Esophagus muscularis mucosa (tissue), 4 donors: ENCODE results near the gene CCR1.

Experiments used
- EP300 ChIP-seq: sonication (generic); formaldehyde crosslinking; IDR thresholded peaks from one replicate; pipeline ENCODE4 v1.6.1; 2017; ENCODE audit warnings: antibody characterized with exemption
- POLR2A ChIP-seq: fragments of 450-650 bp; IDR thresholded peaks from one replicate; pipeline ENCODE4 v1.6.1; 2017; ENCODE audit warnings: antibody characterized with exemption, moderate library complexity, mild to moderate bottlenecking, low read depth
- POLR2AphosphoS5 ChIP-seq, 2 donors: sonication (generic); formaldehyde crosslinking; IDR thresholded peaks; one replicate each; pipeline ENCODE4 v1.6.1; 2017; ENCODE audit warnings: antibody characterized with exemption in 2 of 2
- TF ChIP-seq, protein P1 (sequence below), 3 experiments: fragments of 200-600 bp in 2 of 3; fragments of 450-650 bp in 1 of 3; sonication (generic) in 2 of 3; IDR thresholded peaks; one replicate each; pipeline ENCODE4 v1.5.1; 2017 to 2019; ENCODE audit warnings: antibody characterized with exemption in 3 of 3, mild to moderate bottlenecking in 2 of 3, moderate library complexity in 1 of 3

DNA sequence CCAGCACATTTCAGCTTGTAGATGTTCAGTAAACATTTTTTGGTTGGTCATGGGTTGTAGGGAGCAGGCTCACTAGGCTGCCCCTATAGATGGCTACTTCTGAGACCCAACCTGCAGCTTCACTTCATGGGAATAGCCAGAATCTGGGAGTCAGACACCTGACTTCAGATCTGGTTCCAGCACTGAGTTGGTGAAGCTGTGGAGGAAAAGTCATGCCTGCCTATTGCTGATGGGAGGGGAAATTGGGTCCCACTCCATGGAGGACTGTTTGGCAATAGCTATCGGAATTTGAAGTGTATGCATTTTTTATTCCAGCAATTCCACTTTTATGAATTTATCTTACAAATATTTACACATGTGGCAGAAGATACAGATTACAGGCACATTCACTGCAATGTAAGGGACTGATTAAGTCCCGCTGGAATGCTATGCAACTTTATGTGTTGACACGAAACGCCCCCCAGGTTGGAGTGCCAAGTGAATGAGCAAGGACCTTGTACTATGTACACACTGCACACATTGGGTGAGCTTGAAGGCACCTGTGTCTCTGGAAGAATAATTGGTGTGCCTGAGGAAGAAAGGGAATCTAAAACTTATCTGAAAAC is 7.8 kb upstream of the CCR1 start:
- TF ChIP-seq, protein P1, sequence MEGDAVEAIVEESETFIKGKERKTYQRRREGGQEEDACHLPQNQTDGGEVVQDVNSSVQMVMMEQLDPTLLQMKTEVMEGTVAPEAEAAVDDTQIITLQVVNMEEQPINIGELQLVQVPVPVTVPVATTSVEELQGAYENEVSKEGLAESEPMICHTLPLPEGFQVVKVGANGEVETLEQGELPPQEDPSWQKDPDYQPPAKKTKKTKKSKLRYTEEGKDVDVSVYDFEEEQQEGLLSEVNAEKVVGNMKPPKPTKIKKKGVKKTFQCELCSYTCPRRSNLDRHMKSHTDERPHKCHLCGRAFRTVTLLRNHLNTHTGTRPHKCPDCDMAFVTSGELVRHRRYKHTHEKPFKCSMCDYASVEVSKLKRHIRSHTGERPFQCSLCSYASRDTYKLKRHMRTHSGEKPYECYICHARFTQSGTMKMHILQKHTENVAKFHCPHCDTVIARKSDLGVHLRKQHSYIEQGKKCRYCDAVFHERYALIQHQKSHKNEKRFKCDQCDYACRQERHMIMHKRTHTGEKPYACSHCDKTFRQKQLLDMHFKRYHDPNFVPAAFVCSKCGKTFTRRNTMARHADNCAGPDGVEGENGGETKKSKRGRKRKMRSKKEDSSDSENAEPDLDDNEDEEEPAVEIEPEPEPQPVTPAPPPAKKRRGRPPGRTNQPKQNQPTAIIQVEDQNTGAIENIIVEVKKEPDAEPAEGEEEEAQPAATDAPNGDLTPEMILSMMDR (IDR thresholded peaks at IDR 0.05): no peak
- no peak for TF ChIP-seq POLR2A
- TF ChIP-seq EP300: no peak
- no peak for TF ChIP-seq POLR2AphosphoS5 (IDR thresholded peaks at IDR 0.05)
